Spleen (tissue), 7 donors: Measurements from ENCODE around the gene DET1.
"Not testable (repeated sequence)": the region's sequence is repeated elsewhere in the genome, so short reads cannot be mapped to it uniquely, and the experiment has no call there.

Experiments used
- CTCF ChIP-seq, 11 experiments: fragments of 200-600 bp in 7 of 11; fragments of 450-650 bp in 4 of 11; sonication (generic) in 4 of 11; IDR thresholded peaks in 8 of 11; conservative IDR thresholded peaks in 3 of 11; 1 replicate in 7 of 11; 2 replicates in 4 of 11; pipeline versions ENCODE4 v1.4.0 to v1.8.0; 2016 to 2021; ENCODE audit warnings: antibody characterized with exemption in 11 of 11, inconsistent platforms in 4 of 11, mild to moderate bottlenecking in 1 of 11
- POLR2A ChIP-seq, 3 donors: fragments of 450-650 bp; IDR thresholded peaks; one replicate each; pipeline ENCODE4 v1.5.1; 2017; ENCODE audit warnings: antibody characterized with exemption in 3 of 3, mild to moderate bottlenecking in 1 of 3
- donor health status: DM: no; HTN: no; CAD: no; lungs with moderate emphysema.
- donor health status: DM: no; HTN: no; CAD: no.
- donor health status: DM: no; HTN: no; CAD: no.

- not testable (repeated sequence) for TF ChIP-seq CTCF (IDR thresholded peaks at IDR 0.05 in 8 of 11, conservative IDR thresholded peaks at IDR 0.05 in 3 of 11); POLR2A (IDR thresholded peaks at IDR 0.05)
Observed at GRCh38 chr15:88559565-88559964, 13.1 kb upstream of the DET1 start.
